Omental fat pad (tissue), 4 donors: Measurements from ENCODE around the gene RFPL3. TPM values are rescaled to one million over a fixed set of nuclear protein-coding genes. Genes with fewer than 3 reads are reported as not detected.
"Not testable (repeated sequence)": the region's sequence is repeated elsewhere in the genome, so short reads cannot be mapped to it uniquely, and the experiment has no call there.

ENCODE experiments used
- ATAC-seq: fragments of 150-250 bp; one replicate; pipeline ENCODE4 v1.9.1; 2016; ENCODE audit warnings: mild to moderate bottlenecking, moderate library complexity; ENCODE audit not compliant: low FRiP score
- DNase-seq: peaks from one replicate; pipeline ENCODE4 v3.0.0-alpha.2; 2019; ENCODE audit warnings: low spot score
- total RNA-seq, 4 donors: library from RNA; depleted of rRNA; stranded (reverse); fragments of >200 nt; gene quantifications; one replicate each; pipeline ENCODE4 v1.1.0, GENCODE V29; 2016
- TF ChIP-seq, protein P1 (sequence below), 3 donors: fragments of 450-650 bp; IDR thresholded peaks; one replicate each; pipeline ENCODE4 v1.5.1; 2016 to 2017; ENCODE audit warnings: antibody characterized with exemption in 3 of 3, mild to moderate bottlenecking in 3 of 3, moderate library complexity in 2 of 3

The RFPL3 gene
- total RNA-seq, result not detected

DNA sequence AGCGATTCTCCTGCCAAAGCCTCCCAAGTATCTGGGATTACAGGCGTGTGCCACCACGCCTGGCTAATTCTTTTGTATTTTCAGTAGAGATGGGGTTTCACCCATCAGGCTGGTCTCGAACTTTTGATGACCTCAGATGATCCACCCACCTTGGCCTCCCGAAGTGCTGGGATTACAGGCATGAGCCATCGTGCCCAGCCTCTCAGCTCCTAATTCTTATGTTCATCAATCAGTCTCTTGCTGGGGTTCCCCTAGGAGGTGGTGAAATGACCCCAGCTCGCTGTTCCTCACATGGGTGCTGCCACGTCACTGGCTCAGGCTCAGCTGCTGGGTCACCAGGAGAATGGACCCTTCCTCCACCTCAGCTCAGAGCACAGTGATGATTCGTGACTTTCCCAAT, at the start of gene RFPL3:
Gene RFPL3, plus strand, starts transcription at position 301 of the 400 bp plus-strand sequence. CDS start 205 bp downstream, outside the sequence.
- ATAC-seq, DNase-seq: not testable (repeated sequence)

DNA sequence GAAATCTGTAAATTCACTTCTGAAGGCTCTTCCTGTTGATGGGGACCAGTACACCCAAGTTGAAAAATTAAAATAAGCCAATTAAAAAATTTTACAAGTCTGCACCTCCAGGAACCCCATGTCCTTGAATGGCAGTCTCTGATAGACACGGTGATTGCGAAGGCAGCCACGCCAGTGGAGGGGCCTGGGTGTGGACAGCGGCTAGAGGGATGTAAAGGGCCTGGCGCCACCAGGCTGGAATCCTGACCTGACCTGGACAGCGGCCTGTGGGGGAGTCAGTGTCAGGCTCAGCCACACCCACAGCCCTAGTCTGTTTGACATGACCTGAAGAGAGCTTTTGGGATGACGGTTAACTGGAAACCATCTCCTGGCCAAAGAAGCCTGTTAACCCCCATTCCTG, 49.5 kb upstream of the RFPL3 start:
- DNase-seq (no peak), ATAC-seq (no peak)
- TF ChIP-seq, protein P1, sequence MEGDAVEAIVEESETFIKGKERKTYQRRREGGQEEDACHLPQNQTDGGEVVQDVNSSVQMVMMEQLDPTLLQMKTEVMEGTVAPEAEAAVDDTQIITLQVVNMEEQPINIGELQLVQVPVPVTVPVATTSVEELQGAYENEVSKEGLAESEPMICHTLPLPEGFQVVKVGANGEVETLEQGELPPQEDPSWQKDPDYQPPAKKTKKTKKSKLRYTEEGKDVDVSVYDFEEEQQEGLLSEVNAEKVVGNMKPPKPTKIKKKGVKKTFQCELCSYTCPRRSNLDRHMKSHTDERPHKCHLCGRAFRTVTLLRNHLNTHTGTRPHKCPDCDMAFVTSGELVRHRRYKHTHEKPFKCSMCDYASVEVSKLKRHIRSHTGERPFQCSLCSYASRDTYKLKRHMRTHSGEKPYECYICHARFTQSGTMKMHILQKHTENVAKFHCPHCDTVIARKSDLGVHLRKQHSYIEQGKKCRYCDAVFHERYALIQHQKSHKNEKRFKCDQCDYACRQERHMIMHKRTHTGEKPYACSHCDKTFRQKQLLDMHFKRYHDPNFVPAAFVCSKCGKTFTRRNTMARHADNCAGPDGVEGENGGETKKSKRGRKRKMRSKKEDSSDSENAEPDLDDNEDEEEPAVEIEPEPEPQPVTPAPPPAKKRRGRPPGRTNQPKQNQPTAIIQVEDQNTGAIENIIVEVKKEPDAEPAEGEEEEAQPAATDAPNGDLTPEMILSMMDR (IDR thresholded peaks at IDR 0.05), result no peak

DNA sequence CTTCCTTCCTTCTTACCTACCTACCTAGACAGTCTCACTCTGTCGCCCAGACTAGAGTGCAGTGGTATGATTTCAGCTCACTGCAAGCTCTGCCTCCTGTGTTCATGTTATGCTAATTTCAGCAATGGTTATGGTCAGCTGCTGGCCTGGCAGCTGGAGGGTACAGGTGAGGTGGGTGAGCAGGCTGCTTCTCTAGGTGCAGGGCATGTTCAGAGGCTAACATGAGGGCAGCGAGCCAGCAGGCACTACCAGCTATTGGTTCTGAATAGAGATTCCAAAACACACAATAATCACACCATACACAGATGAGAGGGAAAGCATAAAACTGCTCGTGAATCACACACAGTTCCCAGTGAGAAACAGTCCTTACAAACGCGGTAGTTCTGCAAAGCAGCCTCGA, 48.7 kb upstream of the RFPL3 start:
- no peak for DNase-seq
- TF ChIP-seq, protein P1 (IDR thresholded peaks at IDR 0.05), result no peak
- no peak for ATAC-seq

DNA sequence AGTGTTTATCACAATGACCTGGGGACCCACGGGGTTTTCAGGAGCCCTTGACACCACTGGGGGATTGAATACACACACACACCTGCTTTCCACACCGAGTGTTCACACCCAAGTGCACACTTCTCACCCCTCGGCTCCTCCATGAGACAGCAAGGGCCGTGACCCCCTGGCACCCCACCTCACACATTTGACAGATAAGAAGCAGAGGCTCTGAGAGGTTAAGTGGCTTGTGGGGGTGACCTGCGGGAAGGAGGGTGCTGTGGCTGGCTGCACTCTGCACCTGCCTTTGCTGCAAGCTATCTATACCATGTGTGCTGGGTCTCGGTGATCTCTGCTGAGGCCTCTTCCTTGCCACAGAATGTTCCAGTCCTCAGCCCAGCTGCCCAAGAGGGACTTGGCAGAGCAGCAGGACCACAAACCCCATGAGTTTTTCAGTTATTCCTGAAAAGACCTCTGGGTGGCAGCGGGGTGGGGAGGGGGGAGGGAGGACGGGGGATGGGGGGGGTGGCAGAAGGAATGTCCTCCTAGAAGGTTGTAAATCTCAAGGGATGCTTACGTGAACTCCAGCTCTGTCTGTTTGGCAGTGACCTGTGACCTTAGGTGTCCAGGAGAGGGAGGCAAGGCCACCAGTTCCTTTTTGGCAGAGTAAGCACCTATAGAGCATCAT, 47.9 kb upstream of the RFPL3 start:
- ATAC-seq (no peak), DNase-seq (no peak)
- TF ChIP-seq, protein P1 (IDR thresholded peaks at IDR 0.05), result no peak

DNA sequence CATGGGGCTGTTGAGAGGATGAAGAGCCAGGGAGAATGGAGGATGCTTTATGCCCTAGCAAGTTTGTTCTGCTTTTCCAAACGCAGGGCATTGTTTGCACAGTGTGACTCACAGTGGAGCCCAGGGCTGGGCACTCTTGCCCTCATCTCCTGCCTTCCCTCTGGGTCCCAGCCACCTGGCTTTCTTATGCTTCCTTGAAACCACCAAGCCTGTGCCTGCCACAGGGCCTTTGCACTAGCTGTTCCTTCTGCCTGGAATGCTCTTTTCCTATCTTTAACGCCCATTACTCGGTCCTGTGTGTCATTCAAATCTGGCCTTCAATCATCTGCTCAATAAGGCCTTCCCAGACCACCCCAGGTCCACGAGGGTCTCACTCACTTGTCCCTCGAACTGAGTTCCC, 46.9 kb upstream of the RFPL3 start:
- no peak for DNase-seq
- TF ChIP-seq, protein P1 (IDR thresholded peaks at IDR 0.05), result no peak
- ATAC-seq, result no peak

DNA sequence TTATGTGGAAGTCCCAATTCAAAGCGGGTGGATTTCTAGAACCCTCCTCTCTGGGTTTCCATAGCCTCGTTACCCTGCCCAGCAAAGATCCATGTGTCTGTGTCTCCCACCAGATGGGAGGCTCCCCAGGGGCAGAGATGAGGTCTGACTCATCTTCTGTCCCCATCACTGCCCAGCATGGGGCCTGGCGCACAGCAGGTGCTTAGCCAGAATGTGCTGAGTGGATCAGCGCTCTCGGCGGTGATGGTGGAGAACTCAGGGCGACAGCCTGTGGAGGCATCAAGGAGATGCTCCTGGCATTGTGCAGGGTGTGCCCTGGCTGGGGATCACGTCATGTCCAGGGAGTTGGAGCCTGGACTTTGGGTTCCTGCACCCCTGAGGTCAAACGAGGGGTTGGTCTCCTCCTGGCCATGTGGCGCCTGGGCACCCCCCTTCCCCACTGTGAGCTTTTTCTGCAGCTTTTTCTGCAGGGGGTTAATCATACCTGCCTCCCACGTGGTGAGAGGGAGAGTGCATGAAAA, 46.1 kb upstream of the RFPL3 start:
- no peak for ATAC-seq
- DNase-seq, result no peak
- TF ChIP-seq, protein P1 (IDR thresholded peaks at IDR 0.05), result no peak

DNA sequence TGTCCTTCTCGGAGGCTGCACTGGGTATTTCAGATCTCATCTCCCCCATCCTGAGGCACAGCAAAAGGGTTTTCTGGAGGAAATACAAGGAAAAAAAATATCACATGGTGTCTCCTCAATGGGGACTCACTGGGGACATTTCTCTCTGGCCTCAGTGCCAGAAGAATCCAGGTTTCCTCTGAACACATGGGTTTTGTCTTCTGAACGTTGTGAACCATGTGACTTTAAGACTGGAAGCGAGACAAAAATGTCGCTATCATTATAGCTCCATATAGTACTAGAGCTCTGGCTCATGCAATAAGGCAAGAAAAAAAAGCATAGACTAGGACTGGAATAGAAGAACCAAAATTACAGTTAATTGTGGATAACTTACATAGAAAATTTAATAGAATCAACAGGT, 44.9 kb upstream of the RFPL3 start:
- no peak for ATAC-seq
- TF ChIP-seq, protein P1 (IDR thresholded peaks at IDR 0.05), result no peak
- no peak for DNase-seq
